Stimulated activated CD8-positive, alpha-beta memory T cell treated with anti-CD3 and anti-CD28 coated beads, Interleukin-4, amount 100 ng/mL, for 24 hours (primary cell): ENCODE data around the gene TRIM68.

Source experiments
- DNase-seq: peaks from one replicate; pipeline ENCODE4 v3.0.0-alpha.2; 2020; ENCODE audit warnings: low read depth

The TRIM68 gene

GRCh38 chr11:4606231-4607015, 1.6 kb downstream of the TRIM68 start:
- no peak for DNase-seq

GRCh38 chr11:4605057-4605456, 3.0 kb downstream of the TRIM68 start:
- DNase-seq: no peak

- no peak for DNase-seq
Observed at GRCh38 chr11:4593739-4594138, 14.3 kb downstream of the TRIM68 start, which contains the start of gene OR52I1. TSS of gene OR52I1 (plus strand) at chr11:4594039. CDS start at chr11:4594039, 0 bp downstream.

- DNase-seq: no peak
Observed at GRCh38 chr11:4589017-4589416, 19.0 kb downstream of the TRIM68 start.

GRCh38 chr11:4581443-4581842, 26.6 kb downstream of the TRIM68 start, which contains the start of gene OR52I2:
TSS of gene OR52I2 (plus strand) at chr11:4581743.
- no peak for DNase-seq

GRCh38 chr11:4580124-4580523, 27.9 kb downstream of the TRIM68 start:
- no peak for DNase-seq

- DNase-seq: no peak
Observed at GRCh38 chr11:4578624-4579023, 29.4 kb downstream of the TRIM68 start.

GRCh38 chr11:4577761-4578160, 30.3 kb downstream of the TRIM68 start:
- DNase-seq: no peak

- no peak for DNase-seq
Observed at GRCh38 chr11:4576880-4577279, 31.2 kb downstream of the TRIM68 start.

GRCh38 chr11:4569075-4569474, 39.0 kb downstream of the TRIM68 start:
- DNase-seq: no peak

- DNase-seq: no peak
Observed at GRCh38 chr11:4565371-4565770, 42.7 kb downstream of the TRIM68 start.

GRCh38 chr11:4560467-4560866, 47.6 kb downstream of the TRIM68 start:
- DNase-seq: no peak

GRCh38 chr11:4559527-4560440, 48.2 kb downstream of the TRIM68 start:
- DNase-seq: no peak

- no peak for DNase-seq
Observed at GRCh38 chr11:4551346-4551979, 56.6 kb downstream of the TRIM68 start.
